Aortic smooth muscle cell (primary cell): ENCODE measurements around the gene TARS1. TPM values are rescaled to one million over a fixed set of nuclear protein-coding genes. Genes with fewer than 3 reads are reported as not detected.

ENCODE experiments used
- total RNA-seq: library from RNA; depleted of rRNA; stranded (reverse); fragments of >200 nt; gene quantifications from 2 replicates; pipeline ENCODE4 v1.2.3, GENCODE V29; 2014

The TARS1 gene
- 202 and 216 TPM in 2 replicates for total RNA-seq

GRCh38 chr5:33440482-33441240, at the start of gene TARS1:
TSS of gene TARS1 (plus strand) at chr5:33440965. CDS start at chr5:33441087, 122 bp downstream.

